Kidney glomerular epithelial cell (primary cell): ENCODE data around the gene MRPL20.
"Not testable (repeated sequence)": the region's sequence is repeated elsewhere in the genome, so short reads cannot be mapped to it uniquely, and the experiment has no call there.

Experiments
- DNase-seq: peaks from one replicate; lab custom pipeline; 2025; lab: John Stamatoyannopoulos, UW

Gene MRPL20

GRCh38 chr1:1425753-1426495, 18.8 kb upstream of the MRPL20 start:
- no peak for DNase-seq

GRCh38 chr1:1425426-1425752, 18.3 kb upstream of the MRPL20 start:
- DNase-seq: no peak

- no peak for DNase-seq
These were observed 17.6 kb upstream of the MRPL20 start for GRCh38 chr1:1424707-1425106.

GRCh38 chr1:1423245-1423597, 16.1 kb upstream of the MRPL20 start:
- no peak for DNase-seq

GRCh38 chr1:1422465-1423244, 15.6 kb upstream of the MRPL20 start:
- DNase-seq: no peak

GRCh38 chr1:1421907-1422464, 14.9 kb upstream of the MRPL20 start:
- no peak for DNase-seq

- DNase-seq: no peak
These were observed 14.2 kb upstream of the MRPL20 start, which contains the start of gene ANKRD65 for GRCh38 chr1:1421147-1421906. Gene ANKRD65, minus strand, starts transcription at chr1:1421276. Its CDS starts 271 bp downstream, at chr1:1421005.

- DNase-seq: no peak
These were observed 13.6 kb upstream of the MRPL20 start for GRCh38 chr1:1420654-1421141.

GRCh38 chr1:1419813-1420653, 12.9 kb upstream of the MRPL20 start:
- no peak for DNase-seq

GRCh38 chr1:1419363-1419812, 12.3 kb upstream of the MRPL20 start:
- DNase-seq: no peak

- no peak for DNase-seq
These were observed 11.6 kb upstream of the MRPL20 start for GRCh38 chr1:1418464-1419362.

GRCh38 chr1:1417825-1418463, 10.9 kb upstream of the MRPL20 start:
- DNase-seq: not testable (repeated sequence)

- not testable (repeated sequence) for DNase-seq
These were observed 10.3 kb upstream of the MRPL20 start for GRCh38 chr1:1417396-1417795.

GRCh38 chr1:1415751-1416150, 8.7 kb upstream of the MRPL20 start:
- no peak for DNase-seq

GRCh38 chr1:1412311-1412902, 5.3 kb upstream of the MRPL20 start:
- not testable (repeated sequence) for DNase-seq

- no peak for DNase-seq
These were observed 4.5 kb upstream of the MRPL20 start for GRCh38 chr1:1411626-1412025.

GRCh38 chr1:1410238-1410637, 3.1 kb upstream of the MRPL20 start:
- DNase-seq: not testable (repeated sequence)

GRCh38 chr1:1407636-1408318, 684 bp upstream of the MRPL20 start:
- no peak for DNase-seq
